ENCODE data around the gene YWHAB.

The YWHAB gene

GRCh38 chr20:44909872-44910689 lies 24.6 kb downstream of the YWHAB start, which contains the start of gene PABPC1L:
Gene PABPC1L (plus strand): TSS chr20:44910060. CDS start chr20:44910144, 84 bp downstream.
- TF ChIP-seq ZFX (IDR thresholded peaks at IDR 0.05), result 0 out of 2 replicates have a peak, but pooled peaks have one; percentile 25
- no peak for TF ChIP-seq CTCF (conservative IDR thresholded peaks at IDR 0.05)
- peak within 1 kb of the TSS; percentile 71 for H3K27ac ChIP-seq

DNA sequence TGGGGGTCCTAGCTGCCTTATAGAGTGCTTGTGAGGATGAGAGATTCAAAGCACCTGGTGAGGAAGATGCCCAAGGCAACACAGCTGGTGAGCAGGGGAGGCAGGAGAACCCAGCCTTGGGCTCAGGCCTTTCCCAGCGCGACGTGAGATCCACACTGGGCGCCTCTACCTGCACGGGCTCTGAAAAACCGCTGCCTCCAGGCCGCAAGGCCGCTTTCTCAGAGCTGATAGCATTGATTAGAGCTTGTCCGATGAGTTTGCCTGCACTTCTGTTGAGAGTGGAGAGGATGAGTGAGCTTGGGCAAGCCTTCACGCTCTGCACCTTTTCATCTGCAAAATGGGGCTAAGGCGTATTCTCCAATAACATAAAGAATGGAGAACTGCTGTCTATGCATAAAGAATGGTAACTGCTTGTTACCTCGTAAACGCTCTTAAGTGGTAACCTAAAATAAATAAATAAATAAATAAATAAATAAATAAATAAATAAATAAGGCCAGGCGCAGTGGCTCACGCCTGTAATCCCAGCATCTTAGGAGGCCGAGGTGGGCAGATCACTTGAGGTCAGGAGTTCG lies 25.3 kb downstream of the YWHAB start:
- H3K27ac ChIP-seq, result peak overlapping the region; percentile 71
- TF ChIP-seq ZFX (IDR thresholded peaks at IDR 0.05), result no peak
- no peak for TF ChIP-seq CTCF (conservative IDR thresholded peaks at IDR 0.05)

- TF ChIP-seq CTCF (conservative IDR thresholded peaks at IDR 0.05) (peak; percentile 90), ZFX (IDR thresholded peaks at IDR 0.05) (no peak)
- H3K27ac ChIP-seq, result peak overlapping the region; percentile 71
Observed at GRCh38 chr20:44911264-44911921, 25.9 kb downstream of the YWHAB start.

DNA sequence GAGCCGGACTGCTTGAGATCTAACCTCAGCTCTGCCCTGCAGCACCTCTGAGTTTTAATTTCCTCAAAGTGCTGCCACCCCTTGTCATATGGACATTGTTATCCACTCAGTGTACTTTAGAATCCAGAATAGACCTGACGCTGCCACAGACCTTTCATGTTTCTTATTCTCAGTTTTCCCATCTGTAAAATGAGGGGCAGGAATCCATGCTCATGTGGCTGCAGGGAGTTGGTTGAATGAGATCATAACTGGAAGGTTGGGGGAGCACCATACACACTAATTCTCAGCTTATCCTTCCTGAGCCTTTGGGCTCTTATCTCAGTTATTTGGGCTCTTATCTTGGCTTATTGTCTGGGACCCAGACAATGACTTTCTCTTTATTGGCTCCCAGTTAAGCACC lies 26.7 kb downstream of the YWHAB start:
- TF ChIP-seq ZFX (IDR thresholded peaks at IDR 0.05) (no peak), CTCF (conservative IDR thresholded peaks at IDR 0.05) (no peak)
- peak overlapping the region; percentile 71 for H3K27ac ChIP-seq

- H3K27ac ChIP-seq, result no peak overlapping the region
- TF ChIP-seq ZFX (IDR thresholded peaks at IDR 0.05) (no peak), CTCF (conservative IDR thresholded peaks at IDR 0.05) (no peak)
Observed at GRCh38 chr20:44914924-44915323, 29.4 kb downstream of the YWHAB start.

DNA sequence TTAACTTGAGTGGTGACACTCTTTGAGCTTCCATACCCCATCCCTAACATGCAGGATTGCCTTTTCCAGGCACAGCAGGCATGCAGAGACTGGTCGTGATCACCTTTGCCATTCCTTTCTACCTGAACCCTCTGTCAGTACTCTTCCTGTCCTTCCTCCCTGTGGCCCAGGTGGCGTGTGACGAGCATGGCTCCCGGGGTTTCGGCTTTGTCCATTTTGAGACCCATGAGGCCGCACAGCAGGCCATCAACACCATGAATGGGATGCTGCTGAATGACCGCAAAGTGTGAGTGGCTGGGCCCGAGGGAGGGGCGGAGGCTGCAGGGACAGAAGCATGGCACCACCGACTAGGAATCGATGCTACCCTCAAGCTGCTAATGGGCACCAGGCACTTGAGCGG lies 31.1 kb downstream of the YWHAB start:
- H3K27ac ChIP-seq, result no peak overlapping the region
- no peak for TF ChIP-seq CTCF (conservative IDR thresholded peaks at IDR 0.05)
- no peak for TF ChIP-seq ZFX (IDR thresholded peaks at IDR 0.05)

DNA sequence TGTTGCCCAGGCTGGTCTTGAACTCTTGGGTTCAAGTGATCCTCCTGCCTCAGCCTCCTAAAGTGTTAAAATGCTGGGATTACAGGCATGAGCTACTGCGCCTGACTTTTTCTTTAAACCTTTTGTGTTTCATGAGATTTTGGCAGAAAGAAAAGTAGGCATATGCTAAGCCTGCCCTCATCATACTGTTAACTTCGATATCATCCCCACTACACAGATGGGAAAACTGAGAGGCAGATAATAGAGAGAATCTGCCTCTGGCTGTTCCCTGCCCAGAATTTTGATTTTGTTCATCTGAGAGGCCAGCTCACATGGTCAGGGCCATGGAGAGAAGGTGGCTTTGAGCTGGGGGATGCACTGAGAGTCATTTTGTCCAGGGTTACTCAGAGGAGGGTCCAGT lies 31.9 kb downstream of the YWHAB start:
- no peak overlapping the region for H3K27ac ChIP-seq
- TF ChIP-seq ZFX (IDR thresholded peaks at IDR 0.05), result no peak

All from C4-2B (cell line).